Activated CD4-positive, alpha-beta T cell treated with anti-CD3 and anti-CD28 coated beads for 36 hours (primary cell): Measurements from ENCODE around the gene CEP164. TPM values are rescaled to one million over a fixed set of nuclear protein-coding genes. Genes with fewer than 3 reads are reported as not detected.

Experiments
- ATAC-seq: fragments of 200-7000 bp; cut with Tn5 transposase; one replicate; pipeline ENCODE4 v1.10.0; 2021; ENCODE audit warnings: mild to moderate bottlenecking, moderate library complexity
- CTCF ChIA-PET: fragments of 350-600 bp; sonication (Branson Sonifier 250); formaldehyde crosslinking; loops from one replicate; lab custom pipeline; 2021; ENCODE audit warnings: antibody characterized with exemption; lab: Charles Lee
- POLR2A ChIA-PET: fragments of 350-600 bp; sonication (Branson Sonifier 250); formaldehyde crosslinking; loops from one replicate; lab custom pipeline; 2021; ENCODE audit warnings: antibody characterized with exemption, inconsistent platforms; lab: Charles Lee
- DNase-seq: peaks from one replicate; pipeline ENCODE4 v3.0.0-alpha.2; 2020
- H3K27ac Mint-ChIP-seq: one replicate; pipeline ENCODE4 v1.8.0; 2021; ENCODE audit warnings: mixed read lengths
- H3K27me3 Mint-ChIP-seq: one replicate; pipeline ENCODE4 v1.8.0; 2021; ENCODE audit warnings: mixed read lengths
- H3K36me3 Mint-ChIP-seq: one replicate; pipeline ENCODE4 v1.8.0; 2021; ENCODE audit warnings: low read depth, mixed read lengths
- H3K4me1 Mint-ChIP-seq: one replicate; pipeline ENCODE4 v1.8.0; 2021; ENCODE audit warnings: mixed read lengths
- H3K4me3 Mint-ChIP-seq: one replicate; pipeline ENCODE4 v1.8.0; 2021; ENCODE audit warnings: mild to moderate bottlenecking, moderate library complexity, mixed read lengths
- H3K9me3 Mint-ChIP-seq: one replicate; pipeline ENCODE4 v1.8.0; 2021; ENCODE audit warnings: low read depth, mixed read lengths
- intact Hi-C, 2 experiments: fragments of 100-400 bp; cut with DNase I in 1 of 2; cut with micrococcal nuclease in 1 of 2; formaldehyde crosslinking; loops; one replicate each; pipeline versions ENCODE4 v1.14.2 to v1.15.1; 2022 to 2024; cut with DNase I, micrococcal nuclease
- total RNA-seq, 2 experiments: library from RNA; stranded (reverse); gene quantifications; one replicate each; pipeline ENCODE4 v1.2.3, GENCODE V29; 2021

The CEP164 gene
- total RNA-seq, 2 experiments from 2014 or later, result 30.3 to 31.0 TPM

- no peaks in the 10 kb centered on the region for H3K9me3 Mint-ChIP-seq
- intact Hi-C loops, result no loop called here
- no peaks in the 10 kb centered on the region for H3K4me1 Mint-ChIP-seq
- H3K27me3 Mint-ChIP-seq, result no peaks in the 10 kb centered on the region
- no peak overlapping the region for H3K27ac Mint-ChIP-seq
- ChIA-PET CTCF (no interaction called here), POLR2A (no interaction called here)
- DNase-seq (no peak), ATAC-seq (no peak)
- H3K4me3 Mint-ChIP-seq, result no peak overlapping the region
- peaks cover 4% of the 10 kb centered on the region for H3K36me3 Mint-ChIP-seq
Measured at GRCh38 chr11:117292616-117293015, 35.0 kb upstream of the CEP164 start.

- intact Hi-C loops, result no loop called here
- DNase-seq, result no peak
- no peak for ATAC-seq
- CTCF ChIA-PET, result interaction anchor here (1.2 kb wide), 1 partner anchor 8 kb away, joined by 4 read pairs; no protein-coding TSS in a partner anchor
- Mint-ChIP-seq H3K4me3 (no peak overlapping the region), H3K9me3 (no peaks in the 10 kb centered on the region), H3K4me1 (peaks cover under 1% of the 10 kb centered on the region), H3K27me3 (no peaks in the 10 kb centered on the region), H3K27ac (no peak overlapping the region), H3K36me3 (no peaks in the 10 kb centered on the region)
- POLR2A ChIA-PET, result interaction anchor here (0.5 kb wide), 1 partner anchor 1983 kb away, joined by 3 read pairs; no protein-coding TSS in a partner anchor
Measured at GRCh38 chr11:117295438-117296137, 32.1 kb upstream of the CEP164 start.

- H3K27me3 Mint-ChIP-seq, result no peaks in the 10 kb centered on the region
- ATAC-seq (no peak), DNase-seq (no peak)
- H3K9me3 Mint-ChIP-seq, result no peaks in the 10 kb centered on the region
- peaks cover 4% of the 10 kb centered on the region for H3K4me1 Mint-ChIP-seq
- no peak overlapping the region for H3K27ac Mint-ChIP-seq
- H3K4me3 Mint-ChIP-seq, result no peak overlapping the region
- H3K36me3 Mint-ChIP-seq, result no peaks in the 10 kb centered on the region
- CTCF ChIA-PET, result interaction anchor here (1.2 kb wide), 1 partner anchor 9 kb away, joined by 4 read pairs; no protein-coding TSS in a partner anchor
- POLR2A ChIA-PET, result no interaction called here
- intact Hi-C loops, result no loop called here
Measured at GRCh38 chr11:117296881-117297280, 30.8 kb upstream of the CEP164 start.

- ChIA-PET CTCF (no interaction called here), POLR2A (no interaction called here)
Measured at GRCh38 chr11:117298195-117298594, 29.5 kb upstream of the CEP164 start.

GRCh38 chr11:117299351-117300282 is 28.0 kb upstream of the CEP164 start:
- no peak for DNase-seq
- no peak overlapping the region for H3K4me3 Mint-ChIP-seq
- peaks cover 4% of the 10 kb centered on the region for H3K4me1 Mint-ChIP-seq
- POLR2A ChIA-PET, result interaction anchor here (0.6 kb wide), 1 partner anchor 539 kb away, joined by 3 read pairs; no protein-coding TSS in a partner anchor
- no peaks in the 10 kb centered on the region for H3K9me3 Mint-ChIP-seq
- no peaks in the 10 kb centered on the region for H3K36me3 Mint-ChIP-seq
- CTCF ChIA-PET, result no interaction called here
- ATAC-seq, result no peak
- no peak overlapping the region for H3K27ac Mint-ChIP-seq
- H3K27me3 Mint-ChIP-seq, result no peaks in the 10 kb centered on the region
- intact Hi-C loops, result no loop called here

More at GRCh38 chr11:117298195-117298594, 29.5 kb upstream of the CEP164 start:
- H3K9me3 Mint-ChIP-seq, result no peaks in the 10 kb centered on the region
- H3K4me1 Mint-ChIP-seq, result peaks cover 4% of the 10 kb centered on the region
- no peaks in the 10 kb centered on the region for H3K27me3 Mint-ChIP-seq
- H3K36me3 Mint-ChIP-seq, result no peaks in the 10 kb centered on the region
- no peak overlapping the region for H3K27ac Mint-ChIP-seq
- intact Hi-C loops, result no loop called here
- DNase-seq (no peak), ATAC-seq (no peak)
- no peak overlapping the region for H3K4me3 Mint-ChIP-seq

GRCh38 chr11:117300283-117300663 is 27.4 kb upstream of the CEP164 start:
- POLR2A ChIA-PET, result interaction anchor here (0.6 kb wide), 1 partner anchor 540 kb away, joined by 3 read pairs; no protein-coding TSS in a partner anchor
- Mint-ChIP-seq H3K27me3 (no peaks in the 10 kb centered on the region), H3K4me3 (no peak overlapping the region), H3K27ac (no peak overlapping the region), H3K36me3 (no peaks in the 10 kb centered on the region), H3K9me3 (no peaks in the 10 kb centered on the region), H3K4me1 (peaks cover 4% of the 10 kb centered on the region)
- no peak for DNase-seq
- CTCF ChIA-PET, result no interaction called here
- intact Hi-C loops, result no loop called here
- ATAC-seq, result no peak

GRCh38 chr11:117300773-117301172 is 26.9 kb upstream of the CEP164 start:
- intact Hi-C loops, result no loop called here
- no peak overlapping the region for H3K4me3 Mint-ChIP-seq
- H3K4me1 Mint-ChIP-seq, result peaks cover 4% of the 10 kb centered on the region
- ATAC-seq, result no peak
- H3K27ac Mint-ChIP-seq, result no peak overlapping the region
- H3K9me3 Mint-ChIP-seq, result no peaks in the 10 kb centered on the region
- DNase-seq, result no peak
- ChIA-PET CTCF (no interaction called here), POLR2A (no interaction called here)
- H3K27me3 Mint-ChIP-seq, result no peaks in the 10 kb centered on the region
- no peaks in the 10 kb centered on the region for H3K36me3 Mint-ChIP-seq

- no peak overlapping the region for H3K4me3 Mint-ChIP-seq
- no peak for ATAC-seq
- ChIA-PET CTCF (interaction anchor here (0.6 to 2.3 kb wide), 4 partner anchors 13 to 547 kb away, joined by 3 to 7 read pairs (median 4); partner anchors contain the start of gene BACE1), POLR2A (interaction anchor here (0.5 kb wide), 1 partner anchor 49 kb away, joined by 3 read pairs; no protein-coding TSS in a partner anchor)
- H3K9me3 Mint-ChIP-seq, result no peaks in the 10 kb centered on the region
- H3K36me3 Mint-ChIP-seq, result no peaks in the 10 kb centered on the region
- DNase-seq, result no peak
- no peak overlapping the region for H3K27ac Mint-ChIP-seq
- H3K27me3 Mint-ChIP-seq, result no peaks in the 10 kb centered on the region
- intact Hi-C loops, result no loop called here
- peaks cover 4% of the 10 kb centered on the region for H3K4me1 Mint-ChIP-seq
Measured at GRCh38 chr11:117302228-117302627, 25.4 kb upstream of the CEP164 start.

- ChIA-PET POLR2A (no interaction called here), CTCF (interaction anchor here (1.3 to 2.3 kb wide), 3 partner anchors 12 to 62 kb away, joined by 3 to 7 read pairs (median 4); partner anchors contain the start of gene BACE1)
- H3K4me1 Mint-ChIP-seq, result peaks cover 4% of the 10 kb centered on the region
- DNase-seq (no peak), ATAC-seq (no peak)
- no peaks in the 10 kb centered on the region for H3K9me3 Mint-ChIP-seq
- no peaks in the 10 kb centered on the region for H3K36me3 Mint-ChIP-seq
- no peak overlapping the region for H3K4me3 Mint-ChIP-seq
- H3K27me3 Mint-ChIP-seq, result no peaks in the 10 kb centered on the region
- intact Hi-C loops, result no loop called here
- no peak overlapping the region for H3K27ac Mint-ChIP-seq
Measured at GRCh38 chr11:117303101-117303500, 24.6 kb upstream of the CEP164 start.

GRCh38 chr11:117303646-117304315 is 23.9 kb upstream of the CEP164 start:
- DNase-seq, result no peak
- H3K27ac Mint-ChIP-seq, result no peak overlapping the region
- no peaks in the 10 kb centered on the region for H3K36me3 Mint-ChIP-seq
- intact Hi-C loops, result no loop called here
- ChIA-PET CTCF (interaction anchor here (1.3 to 2.3 kb wide), 2 partner anchors 12 to 38 kb away, joined by 3 to 7 read pairs; partner anchors contain the start of gene BACE1), POLR2A (no interaction called here)
- no peak for ATAC-seq
- H3K4me1 Mint-ChIP-seq, result peaks cover 4% of the 10 kb centered on the region
- no peaks in the 10 kb centered on the region for H3K27me3 Mint-ChIP-seq
- H3K9me3 Mint-ChIP-seq, result no peaks in the 10 kb centered on the region
- no peak overlapping the region for H3K4me3 Mint-ChIP-seq

GRCh38 chr11:117305145-117305544 is 22.5 kb upstream of the CEP164 start:
- H3K4me3 Mint-ChIP-seq, result no peak overlapping the region
- ATAC-seq, result no peak

More at GRCh38 chr11:117305145-117305544, 22.5 kb upstream of the CEP164 start:
- Mint-ChIP-seq H3K36me3 (no peaks in the 10 kb centered on the region), H3K27me3 (no peaks in the 10 kb centered on the region), H3K4me1 (peaks cover 4% of the 10 kb centered on the region), H3K9me3 (no peaks in the 10 kb centered on the region), H3K27ac (no peak overlapping the region)
- DNase-seq, result no peak
- CTCF ChIA-PET, result interaction anchor here (0.7 kb wide), 1 partner anchor 176 kb away, joined by 3 read pairs; no protein-coding TSS in a partner anchor
- POLR2A ChIA-PET, result no interaction called here
- intact Hi-C loops, result no loop called here
